H4 (cell line): ENCODE measurements around the gene PTPN20. TPM values are rescaled to one million over a fixed set of nuclear protein-coding genes. Genes with fewer than 3 reads are reported as not detected.

ENCODE experiments used
- DNase-seq: peaks from one replicate; pipeline ENCODE4 v3.0.0-alpha.2; 2015; ENCODE audit warnings: low spot score
- total RNA-seq: library from RNA; depleted of rRNA; stranded (reverse); fragments of >200 nt; shearing (Covaris generic); gene quantifications from 2 replicates; pipeline ENCODE4 v1.2.3, GENCODE V29; 2014

Gene PTPN20
- total RNA-seq, 1 experiment from 2014 or later = not detected

DNA sequence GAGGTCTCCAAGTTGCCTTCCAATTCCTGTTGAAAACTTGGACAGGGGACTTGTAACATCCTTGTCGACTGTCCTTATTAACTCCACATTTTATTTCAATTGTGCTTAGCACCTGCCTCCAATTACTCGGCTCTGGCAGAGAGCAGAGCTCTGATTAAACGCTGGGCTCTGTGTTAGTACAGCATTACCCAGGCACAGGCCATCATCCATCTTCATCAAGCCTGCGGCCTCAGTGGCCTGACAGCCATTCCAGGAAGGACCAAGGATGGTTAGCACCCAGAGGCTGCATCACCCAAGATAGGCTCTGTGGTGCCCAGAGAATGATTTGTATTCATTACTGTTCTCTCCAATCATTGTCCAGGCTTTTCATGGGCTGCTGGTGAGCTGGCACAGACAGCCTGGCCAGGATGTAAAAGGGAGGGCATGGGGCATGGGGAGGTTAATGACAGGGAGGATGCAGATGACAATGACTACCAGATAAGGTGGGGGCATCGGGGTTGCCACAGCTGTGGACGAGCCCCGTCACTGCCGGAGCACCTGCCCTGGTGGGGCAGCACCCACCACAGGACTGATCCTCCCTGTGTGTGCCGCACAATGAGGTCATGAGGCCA lies 123.3 kb downstream of the PTPN20 start:
- no peak for DNase-seq

DNA sequence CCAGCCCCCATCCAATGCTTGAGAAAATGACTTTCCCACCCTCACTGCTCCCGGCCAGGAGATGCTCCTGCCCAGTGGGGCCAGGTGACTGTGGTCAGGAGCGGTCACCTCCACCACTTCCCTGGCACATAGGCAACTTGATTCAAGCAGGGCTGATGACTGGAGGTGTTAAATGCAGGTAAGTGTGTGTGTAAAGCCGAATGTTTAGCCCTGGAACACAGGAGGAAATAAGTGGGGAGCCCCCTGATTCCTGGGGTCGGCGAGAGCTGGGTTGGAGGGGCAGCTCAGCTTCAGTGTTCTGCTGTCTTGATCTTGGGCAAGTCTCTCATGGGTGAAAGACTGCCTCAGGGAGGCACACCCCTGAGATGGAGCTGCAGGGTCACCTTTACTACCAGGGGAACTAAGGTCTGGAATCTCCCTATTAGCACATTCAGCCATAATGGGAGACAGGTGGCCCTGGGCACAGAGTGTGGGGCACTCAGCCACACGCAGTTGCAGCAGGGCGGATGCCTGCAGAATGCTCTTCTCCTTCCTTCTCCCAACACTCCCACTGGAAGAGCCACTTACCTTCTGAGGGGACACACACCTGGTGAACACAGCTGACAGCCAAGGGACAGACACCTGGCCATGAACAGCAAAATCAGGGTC lies 124.1 kb downstream of the PTPN20 start:
- no peak for DNase-seq

DNA sequence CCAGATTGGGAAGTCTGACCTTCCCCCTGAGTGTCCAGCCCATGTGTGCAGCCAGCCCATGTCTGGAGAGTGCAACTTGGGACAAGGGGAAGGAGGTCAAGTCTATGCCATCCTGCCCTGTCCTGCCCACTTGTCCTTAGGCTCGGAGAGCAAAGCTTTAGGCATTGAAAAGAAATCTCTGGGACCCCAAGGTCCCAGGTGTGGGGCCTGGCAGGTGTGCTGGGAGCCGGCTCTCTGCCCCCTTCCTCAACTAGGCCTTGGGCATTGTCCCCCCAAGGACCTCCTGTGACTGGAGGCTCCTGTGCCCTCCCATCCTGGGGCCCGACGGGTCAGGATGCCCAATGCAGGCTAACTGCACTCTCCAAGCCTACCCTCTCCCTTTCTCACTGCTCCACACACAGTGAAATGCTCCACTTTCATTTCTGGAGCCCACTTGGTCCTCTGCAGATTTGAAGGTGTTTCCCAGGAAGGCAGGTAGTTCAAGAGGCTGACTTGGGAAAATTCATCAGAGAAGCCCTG lies 124.7 kb downstream of the PTPN20 start:
- no peak for DNase-seq

DNA sequence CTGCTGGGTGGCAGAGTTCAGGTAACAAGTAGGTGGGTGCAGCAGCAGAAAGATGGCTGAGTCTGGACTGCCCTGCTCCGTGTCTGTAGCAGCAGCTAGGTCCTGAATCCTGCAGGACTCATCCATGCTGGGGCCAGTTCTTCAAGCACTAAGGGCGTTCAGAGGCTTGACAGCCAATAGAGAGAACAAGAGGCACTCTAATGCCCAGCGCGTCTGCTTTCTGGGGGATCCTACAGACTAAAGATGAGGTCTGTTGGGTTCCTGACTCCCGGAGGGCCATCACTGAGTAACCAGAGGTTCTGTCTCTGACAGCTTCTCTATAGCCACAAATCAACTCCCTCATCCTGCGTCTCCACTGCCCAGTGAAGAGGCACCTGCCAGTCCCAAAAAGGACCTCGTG lies 125.5 kb downstream of the PTPN20 start:
- DNase-seq = no peak

DNA sequence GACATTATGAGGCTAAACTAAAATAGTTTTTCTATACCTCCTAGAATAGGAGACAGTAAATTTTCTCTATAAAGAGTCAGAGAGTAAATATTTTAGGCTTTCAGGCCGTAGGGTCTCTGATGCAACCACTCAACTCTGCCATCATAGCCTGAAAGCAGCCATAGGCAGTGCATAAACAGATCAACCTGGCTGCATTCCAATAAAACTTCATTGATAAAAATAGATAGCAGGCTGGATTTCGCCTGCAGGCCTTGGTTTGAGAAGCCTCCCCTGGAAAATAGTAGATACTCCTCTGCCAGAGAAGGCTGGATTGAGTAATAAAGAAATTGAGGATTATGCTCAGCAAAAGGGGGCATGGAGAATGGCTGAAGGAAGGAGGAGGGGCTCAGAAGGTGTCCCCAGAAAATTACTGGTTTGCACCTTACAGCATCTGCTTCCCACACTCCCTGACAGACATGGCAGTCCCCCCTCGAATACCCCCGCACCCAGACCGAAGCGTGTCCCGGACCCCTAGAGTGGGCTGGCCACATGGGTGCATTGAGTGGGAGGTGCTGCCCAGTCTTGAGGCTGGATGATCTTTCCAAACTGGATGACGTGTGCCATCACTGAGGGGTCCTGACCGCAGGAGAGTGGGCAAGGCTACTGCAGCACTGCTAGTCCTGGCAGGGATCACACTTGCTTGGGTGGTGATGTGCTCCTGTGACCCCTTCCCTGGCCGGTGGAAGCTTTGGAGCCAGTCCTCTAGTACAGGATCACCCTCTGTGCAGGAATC lies 126.6 kb downstream of the PTPN20 start:
- DNase-seq = no peak

DNA sequence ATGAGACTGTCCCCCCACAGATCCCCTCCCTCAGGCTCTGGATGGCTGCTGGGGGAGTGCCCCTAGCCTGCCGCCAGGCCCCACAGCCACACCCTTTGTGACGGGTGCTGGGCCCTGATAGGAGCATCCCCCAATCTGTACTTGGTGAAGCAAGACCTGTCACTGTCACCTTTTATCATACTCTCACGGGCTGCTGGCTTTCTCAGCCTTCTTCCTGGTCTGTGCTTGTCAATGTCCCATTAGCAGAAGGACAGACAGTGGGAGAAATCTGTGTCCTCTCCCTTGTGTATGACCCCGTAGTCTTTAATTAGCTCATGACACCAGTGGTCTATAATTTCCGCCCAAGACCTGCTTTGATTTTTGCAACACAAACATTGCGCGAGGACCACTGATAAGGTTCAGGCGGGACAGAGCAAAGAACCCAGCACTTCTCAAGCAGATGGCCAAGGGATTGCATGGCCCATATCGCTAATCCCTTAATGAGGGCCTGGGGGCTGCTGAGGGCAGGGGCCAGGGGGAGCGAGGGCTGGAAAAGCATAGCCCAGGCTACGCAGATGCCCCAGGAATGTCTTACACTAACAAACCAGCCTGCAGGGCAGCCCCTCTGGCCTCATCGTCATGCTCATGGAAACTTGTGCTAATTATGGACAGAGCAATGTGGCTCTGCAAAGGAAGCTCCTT lies 127.8 kb downstream of the PTPN20 start:
- DNase-seq = no peak

DNA sequence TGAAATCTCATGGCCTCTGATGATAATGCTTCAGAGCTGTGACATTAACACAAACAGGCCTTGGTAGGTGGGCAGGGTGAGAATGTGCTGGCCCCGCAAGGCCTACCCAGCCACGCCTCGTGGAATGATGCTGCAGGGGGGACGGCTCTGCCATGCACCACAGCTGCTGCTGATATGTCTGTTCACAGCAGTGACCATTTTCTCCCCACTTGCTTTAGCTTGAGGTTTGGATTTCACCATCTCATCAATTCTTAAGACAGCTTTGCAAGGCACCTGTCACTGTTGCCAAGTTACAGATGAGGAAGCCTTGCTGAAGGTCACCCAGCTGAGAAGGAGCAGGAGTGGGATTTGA lies 128.3 kb downstream of the PTPN20 start:
- DNase-seq = no peak

DNA sequence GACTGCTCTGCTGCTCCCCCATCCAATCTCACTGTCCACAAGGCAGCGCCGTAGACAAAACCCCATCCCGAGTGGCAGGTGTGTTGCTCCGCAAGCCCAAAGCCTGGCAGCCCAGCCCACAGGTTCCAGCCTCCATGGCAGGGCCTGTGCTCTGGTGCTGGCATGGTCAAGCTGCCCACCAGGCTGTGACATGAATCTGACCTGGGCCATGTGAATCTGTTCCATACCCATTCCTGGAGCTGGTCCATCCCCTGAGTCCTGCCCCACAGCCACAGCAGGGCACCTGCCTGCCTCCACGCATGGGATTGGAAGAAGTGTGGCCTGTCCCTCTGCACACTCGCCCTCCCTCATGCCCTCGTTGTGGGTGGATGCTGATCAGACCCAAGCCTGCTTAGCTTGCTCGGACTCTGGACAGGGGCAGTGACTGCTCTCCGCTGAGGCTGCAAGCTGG lies 128.8 kb downstream of the PTPN20 start:
- no peak for DNase-seq

DNA sequence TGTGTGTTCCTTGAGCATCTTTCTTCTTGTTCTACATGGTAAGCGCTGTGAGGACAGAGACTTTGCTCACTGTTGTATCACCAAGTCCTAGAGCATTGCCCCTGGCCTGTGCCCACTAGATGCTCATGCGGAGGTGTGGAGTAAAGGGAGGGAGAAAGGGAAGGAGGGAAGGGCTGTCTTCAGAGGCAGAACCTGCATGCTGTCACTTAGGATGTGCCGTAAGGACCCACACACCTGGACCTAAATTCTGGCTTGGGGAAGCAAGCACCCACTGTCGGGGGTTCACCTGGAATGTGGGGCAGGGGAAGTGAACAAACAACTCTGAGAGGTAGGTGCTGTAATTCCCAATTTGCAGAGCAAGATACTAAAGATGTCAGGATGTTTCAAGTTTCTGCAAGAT lies 129.5 kb downstream of the PTPN20 start:
- DNase-seq = no peak

DNA sequence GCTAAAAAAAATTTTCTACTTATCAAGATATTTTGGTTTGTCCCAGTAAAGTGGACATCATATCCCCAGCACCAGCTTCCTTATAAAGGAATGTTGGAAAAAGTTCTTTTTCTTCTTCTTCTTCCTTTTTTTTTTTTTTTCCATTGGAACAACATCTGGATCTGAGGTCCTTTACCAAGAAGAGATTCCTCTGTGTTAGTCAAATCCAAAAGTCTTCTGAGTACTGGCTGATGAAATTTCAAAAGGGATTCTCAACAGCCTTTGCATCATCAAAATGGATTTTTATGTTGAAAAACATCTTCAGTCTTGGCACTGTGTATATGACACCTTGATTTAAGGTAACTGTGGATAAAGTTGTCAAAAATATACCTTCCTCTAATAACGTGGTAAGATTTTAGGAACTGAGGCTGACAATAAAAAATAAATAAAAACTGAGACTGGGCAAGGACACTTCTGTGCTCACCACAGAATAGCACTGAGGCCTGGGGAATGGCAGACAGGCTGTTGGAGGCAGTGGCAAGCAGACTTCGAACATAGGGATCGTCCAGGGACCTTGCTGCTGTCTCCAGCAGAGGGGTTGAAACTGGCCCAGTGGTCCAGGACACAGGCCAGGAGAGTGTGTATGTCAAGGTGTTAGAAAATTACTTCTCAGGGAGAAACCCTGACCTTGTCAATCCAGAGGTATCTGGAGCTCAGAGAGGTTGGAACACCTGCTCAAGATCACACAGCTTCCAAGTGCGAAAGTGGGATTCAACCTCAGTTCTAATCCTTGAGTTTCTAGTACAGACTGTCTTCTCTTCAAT lies 130.4 kb downstream of the PTPN20 start:
- DNase-seq = no peak

DNA sequence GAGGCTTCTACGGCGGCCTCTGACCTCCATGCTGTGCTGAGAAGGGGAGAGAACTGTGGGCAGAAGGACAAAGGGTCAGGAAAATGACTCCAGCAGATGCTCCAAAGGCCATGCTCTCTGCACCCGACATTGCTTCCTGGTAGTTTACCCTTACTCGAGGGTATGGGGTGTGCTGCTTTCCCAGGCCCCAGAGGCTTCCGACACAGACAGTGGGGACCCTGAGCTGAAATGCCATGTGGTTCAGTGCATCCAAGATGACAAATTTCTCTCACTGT lies 130.9 kb downstream of the PTPN20 start:
- DNase-seq = no peak

DNA sequence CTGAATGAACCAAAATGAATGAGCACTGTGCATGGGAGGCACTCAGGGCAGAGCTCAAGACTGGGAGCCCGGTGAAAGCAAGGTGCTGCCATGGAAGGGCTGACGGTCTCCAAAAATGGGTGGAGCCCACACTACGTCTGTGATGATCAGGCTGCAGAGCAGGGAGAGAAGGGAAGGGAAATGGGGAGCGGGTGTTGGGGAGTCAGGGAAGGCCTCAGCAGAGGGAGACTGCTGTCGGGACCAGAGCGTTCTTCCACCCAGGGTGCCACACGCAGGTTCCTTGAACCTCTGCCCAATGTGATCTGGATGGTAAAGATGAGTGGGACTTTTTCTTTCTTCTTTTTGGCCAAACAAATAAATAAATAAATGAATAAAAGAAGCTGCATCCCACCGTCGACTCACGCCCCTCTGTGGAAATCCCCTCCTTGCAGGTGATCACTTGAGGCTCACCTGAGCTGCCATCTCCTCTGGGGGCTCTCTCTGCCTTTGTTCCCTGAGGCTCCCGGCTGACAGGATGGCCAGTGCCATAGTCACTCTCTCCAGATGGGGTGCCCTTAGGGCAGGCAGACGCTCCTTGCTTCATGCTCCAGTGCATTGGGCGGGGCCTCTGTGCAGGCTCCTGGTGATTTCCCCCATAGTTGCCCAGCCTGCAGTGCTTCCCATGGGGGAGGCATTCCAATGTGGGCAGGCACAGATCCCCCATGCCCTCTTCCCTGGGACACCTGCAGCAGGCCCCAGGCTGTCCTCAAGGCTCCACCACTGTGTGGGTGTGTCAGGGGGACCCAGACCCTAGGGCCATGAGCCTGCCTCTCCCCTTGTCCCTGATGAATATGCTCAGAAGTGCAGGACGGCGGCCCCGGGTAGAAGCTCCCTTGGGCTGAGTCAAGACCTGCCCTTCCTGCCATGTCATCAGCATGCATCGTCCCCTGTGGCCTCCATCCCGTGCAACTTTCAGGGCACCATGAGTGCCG lies 131.8 kb downstream of the PTPN20 start:
- DNase-seq = no peak

DNA sequence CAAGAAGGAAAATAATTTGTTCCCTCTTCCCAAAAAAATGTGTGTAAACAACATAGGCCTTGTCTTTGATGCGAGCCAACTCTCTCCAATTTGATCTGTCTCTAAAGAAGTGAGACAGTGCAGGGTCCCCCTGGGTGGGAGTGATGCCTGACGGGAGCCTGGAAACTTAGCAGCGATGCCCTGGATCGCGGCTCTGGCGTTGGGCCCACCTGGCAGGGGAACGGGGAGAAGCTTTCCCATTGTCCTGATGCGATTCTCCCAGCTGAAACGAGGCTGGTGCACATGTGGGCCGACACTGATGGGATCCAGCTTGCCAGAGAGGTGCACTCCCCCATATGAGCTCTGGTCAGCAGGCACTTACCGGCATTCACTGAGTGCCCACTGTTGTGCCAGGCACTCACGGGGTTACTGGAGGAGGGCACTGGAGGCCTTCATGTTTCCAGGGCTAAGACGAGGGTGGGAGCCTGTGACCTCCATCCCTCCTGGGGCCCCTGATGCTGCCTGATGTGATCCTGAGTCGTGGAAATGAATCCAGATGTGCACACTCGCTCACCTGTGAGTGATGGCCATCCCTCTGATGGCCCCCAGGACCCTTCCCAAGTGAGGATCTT lies 132.8 kb downstream of the PTPN20 start:
- no peak for DNase-seq

DNA sequence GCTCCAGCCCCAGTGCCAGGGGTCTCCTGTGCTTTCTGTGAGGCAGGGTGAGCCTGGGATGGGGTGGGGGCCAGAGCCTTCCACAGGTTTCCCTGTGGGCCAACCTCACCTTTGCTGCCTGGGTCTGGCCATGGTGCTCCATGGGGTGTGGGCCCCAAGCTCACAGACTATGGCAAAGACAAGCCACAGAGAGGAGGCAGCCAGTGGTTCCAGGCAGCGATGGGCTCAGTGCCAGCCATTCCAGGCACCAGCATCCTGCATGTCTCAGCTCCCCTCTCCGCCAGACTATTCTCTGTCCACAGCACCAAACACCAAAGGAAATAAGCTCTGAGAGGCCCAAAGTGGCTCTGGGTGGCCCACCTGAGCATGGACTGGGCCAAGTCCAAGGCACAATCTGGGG lies 133.5 kb downstream of the PTPN20 start:
- no peak for DNase-seq

DNA sequence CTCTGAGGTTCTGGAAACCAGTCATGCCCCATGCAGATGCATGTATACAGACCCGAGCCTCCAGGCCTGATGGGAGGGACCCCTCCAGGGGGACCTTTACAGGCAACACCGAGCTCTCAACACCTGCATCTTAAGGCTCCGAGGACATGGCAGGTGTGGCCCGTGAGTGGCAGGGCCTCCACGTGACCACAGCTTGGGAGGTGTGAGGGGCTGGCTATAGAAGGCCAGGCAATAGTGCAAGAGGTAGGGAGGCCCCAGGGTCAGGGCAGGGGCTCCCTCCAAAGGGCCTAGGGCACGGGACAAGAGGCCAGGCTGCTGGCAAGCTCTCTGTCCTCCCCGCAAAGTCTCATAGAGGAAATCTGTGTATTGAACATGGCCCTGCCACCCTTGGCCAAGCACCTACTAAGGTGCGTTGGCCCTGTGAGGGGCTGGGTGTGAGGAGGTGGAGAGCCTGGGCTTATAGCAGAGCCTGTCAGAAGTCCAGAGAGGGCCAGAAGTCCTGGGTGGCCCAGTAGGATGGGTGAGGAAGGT lies 134.2 kb downstream of the PTPN20 start:
- no peak for DNase-seq

DNA sequence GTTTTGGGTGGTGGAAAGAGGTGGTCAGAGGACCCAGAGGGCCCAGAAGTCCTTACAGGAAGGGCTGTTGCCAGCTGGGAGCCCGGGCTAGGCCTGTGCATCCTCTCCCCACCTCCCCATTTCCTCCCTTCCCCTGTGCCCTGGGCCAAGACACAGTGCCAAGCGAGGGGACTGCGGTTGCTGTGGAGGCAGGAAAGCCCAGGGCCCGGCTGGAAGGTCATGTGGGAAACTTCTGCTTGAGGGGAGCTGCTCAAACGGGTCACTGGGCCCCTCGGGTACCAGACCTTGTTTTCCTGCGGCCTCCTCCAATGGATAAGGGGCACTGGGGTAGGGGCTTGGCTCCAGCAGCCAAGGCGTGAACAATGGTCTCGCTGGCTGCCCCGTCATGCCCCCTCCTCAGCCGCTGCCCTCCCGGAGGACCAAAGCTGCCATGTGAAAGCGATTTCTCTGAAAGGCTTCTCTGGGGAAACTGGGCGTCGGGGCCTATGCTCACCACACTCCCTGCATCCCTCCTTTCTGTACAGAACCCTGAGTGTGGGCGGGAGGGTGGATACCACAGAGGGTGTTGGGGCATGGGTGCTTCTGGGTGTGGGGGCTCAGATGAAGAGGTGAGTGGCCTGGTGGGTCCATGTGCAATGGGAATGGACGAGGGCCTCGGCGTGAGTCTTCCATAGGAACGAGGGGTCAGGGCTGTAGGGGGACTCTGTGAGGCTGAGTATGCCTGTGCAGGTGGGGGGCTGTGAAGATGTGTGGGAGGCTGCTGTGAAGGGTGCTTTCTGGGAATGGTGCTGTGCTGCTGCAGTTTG lies 135.3 kb downstream of the PTPN20 start:
- no peak for DNase-seq

DNA sequence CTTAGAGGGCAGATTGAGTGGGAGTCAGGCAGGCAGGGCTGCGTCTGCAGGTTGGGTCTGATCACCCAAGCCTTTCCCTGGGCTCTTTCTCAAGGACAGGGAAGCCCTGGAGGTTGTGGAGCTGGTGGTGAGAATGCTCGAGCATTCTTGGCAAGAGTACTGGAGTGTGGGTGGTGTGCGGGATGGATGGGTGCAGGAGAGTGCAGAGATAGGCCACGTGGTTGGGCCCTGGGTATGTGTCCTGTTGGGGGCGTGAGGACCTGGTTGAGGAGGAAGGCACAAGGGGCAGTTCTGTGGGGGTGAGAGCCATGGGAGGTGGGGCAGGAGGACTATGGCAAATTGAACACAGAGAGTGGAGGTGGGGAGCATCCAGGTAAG lies 135.9 kb downstream of the PTPN20 start:
- DNase-seq = no peak

DNA sequence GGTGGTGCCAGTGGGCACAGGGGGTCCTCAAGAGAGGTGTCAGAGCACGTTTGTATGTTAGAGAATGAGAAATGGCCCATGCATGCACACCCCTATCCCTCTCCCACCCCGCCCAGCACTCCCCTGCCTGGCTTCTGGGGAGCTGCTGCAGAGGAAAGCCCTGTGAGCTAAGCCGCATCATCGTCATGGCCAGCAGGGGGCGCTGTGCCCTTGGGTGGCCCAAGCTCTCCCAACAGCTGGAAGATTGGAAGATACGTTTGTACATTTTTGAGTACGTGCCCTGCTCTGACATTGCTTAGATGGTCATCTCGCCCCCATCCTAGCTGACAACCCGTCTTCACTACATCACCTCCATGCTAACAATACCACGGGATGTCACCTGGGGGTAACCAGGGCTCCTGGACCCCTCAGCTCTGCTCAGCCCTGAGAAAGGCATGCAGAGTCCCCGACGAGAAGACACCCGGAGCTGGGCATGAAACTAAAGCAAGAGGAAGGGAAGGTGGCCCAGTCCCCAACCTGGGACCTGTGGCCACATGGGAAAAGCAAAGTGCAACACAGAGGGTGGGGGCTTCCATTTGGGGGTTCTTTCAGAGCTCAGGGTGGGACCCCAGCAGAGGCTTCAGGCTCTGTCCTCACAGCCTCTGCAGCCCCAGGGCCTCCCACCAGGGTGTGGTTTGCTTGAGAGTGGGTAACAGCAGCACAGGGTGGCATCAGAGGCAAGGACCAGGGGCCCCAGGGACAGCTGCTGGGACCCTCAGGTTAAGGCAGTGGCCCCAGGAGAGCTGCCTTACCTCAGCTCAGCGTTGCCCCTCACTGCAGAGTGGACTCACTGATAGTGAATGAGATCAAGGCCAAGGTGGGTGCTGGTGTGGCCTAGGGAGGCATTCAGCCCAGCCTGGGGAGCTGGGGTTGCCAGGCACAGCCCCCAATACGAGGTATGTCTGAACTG lies 136.6 kb downstream of the PTPN20 start:
- DNase-seq = peak; percentile 69
